IPS-18a (cell line): Measurements from ENCODE around the gene ABO.
"Not testable (repeated sequence)": the region's sequence is repeated elsewhere in the genome, so short reads cannot be mapped to it uniquely, and the experiment has no call there.

Experiments used
- H3K27ac ChIP-seq: one replicate; pipeline ENCODE4 v1.5.1; 2013; ENCODE audit warnings: low read length
- H3K27me3 ChIP-seq: one replicate; pipeline ENCODE4 v1.6.1; 2013; ENCODE audit warnings: mild to moderate bottlenecking, low read length; ENCODE audit not compliant: control insufficient read depth, insufficient read depth
- H3K36me3 ChIP-seq: one replicate; pipeline ENCODE4 v1.6.1; 2013; ENCODE audit warnings: low read depth, low read length; ENCODE audit not compliant: control insufficient read depth
- H3K4me1 ChIP-seq: one replicate; pipeline ENCODE4 v1.6.1; 2013; ENCODE audit warnings: low read depth, low read length; ENCODE audit not compliant: control insufficient read depth
- H3K4me3 ChIP-seq: one replicate; pipeline ENCODE4 v1.5.1; 2013; ENCODE audit warnings: low read length
- H3K9ac ChIP-seq: one replicate; pipeline ENCODE4 v1.6.1; 2013; ENCODE audit warnings: mild to moderate bottlenecking, low read length, moderate library complexity
- H3K9me3 ChIP-seq: one replicate; pipeline ENCODE4 v1.6.1; 2013; ENCODE audit warnings: low read depth, low read length; ENCODE audit not compliant: control insufficient read depth

Gene ABO

DNA sequence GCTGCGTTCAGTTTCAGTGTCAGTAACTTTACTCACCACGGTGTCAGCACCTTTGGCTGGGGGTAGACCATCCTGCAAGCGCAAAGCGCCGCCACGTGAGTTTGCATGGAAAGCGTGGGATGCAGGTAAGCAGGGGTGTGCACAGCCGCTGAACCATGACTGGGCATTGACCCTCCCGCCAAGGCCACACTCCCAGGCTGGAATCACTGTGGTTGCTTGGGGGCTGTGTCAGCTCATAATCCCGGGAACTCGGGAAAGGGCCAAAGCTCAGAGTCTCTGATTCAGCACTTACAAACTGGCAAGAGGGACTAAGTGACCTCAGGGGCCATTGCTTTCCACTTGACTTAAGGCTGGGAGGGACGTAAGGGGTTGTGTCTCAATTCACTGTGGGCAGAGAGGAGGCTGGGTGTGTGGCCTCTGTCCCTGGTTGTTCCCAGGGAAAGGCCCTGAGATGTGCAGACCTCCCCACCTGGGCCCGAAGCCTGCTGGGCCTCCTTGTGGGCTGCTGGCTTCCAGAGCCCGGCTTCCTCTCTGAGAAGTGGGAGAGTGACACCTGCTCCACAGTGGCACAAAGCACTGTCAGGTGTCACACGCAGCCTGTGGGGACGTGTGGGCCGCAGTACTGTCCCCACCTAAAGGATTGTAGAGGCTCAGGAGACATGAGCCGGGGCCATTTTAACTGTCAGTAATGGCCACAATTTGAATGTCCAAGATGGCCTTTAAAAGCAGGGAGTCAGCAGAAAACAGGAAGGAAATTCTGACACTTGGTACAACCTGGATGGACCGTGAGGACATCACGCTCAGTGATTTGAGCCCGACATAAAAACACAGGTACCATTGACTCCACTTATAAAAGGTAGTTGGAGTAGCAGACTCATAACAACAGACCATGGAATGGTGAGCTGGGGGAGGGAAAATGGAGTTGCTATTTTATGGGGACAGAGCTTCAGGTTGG, 16.7 kb downstream of the ABO start:
- Histone ChIP-seq H3K4me3 (no peak overlapping the region), H3K27me3 (no peaks in the 10 kb centered on the region), H3K9me3 (no peaks in the 10 kb centered on the region), H3K27ac (no peak overlapping the region), H3K9ac (no peak overlapping the region), H3K4me1 (peaks cover 6% of the 10 kb centered on the region), H3K36me3 (no peaks in the 10 kb centered on the region)

DNA sequence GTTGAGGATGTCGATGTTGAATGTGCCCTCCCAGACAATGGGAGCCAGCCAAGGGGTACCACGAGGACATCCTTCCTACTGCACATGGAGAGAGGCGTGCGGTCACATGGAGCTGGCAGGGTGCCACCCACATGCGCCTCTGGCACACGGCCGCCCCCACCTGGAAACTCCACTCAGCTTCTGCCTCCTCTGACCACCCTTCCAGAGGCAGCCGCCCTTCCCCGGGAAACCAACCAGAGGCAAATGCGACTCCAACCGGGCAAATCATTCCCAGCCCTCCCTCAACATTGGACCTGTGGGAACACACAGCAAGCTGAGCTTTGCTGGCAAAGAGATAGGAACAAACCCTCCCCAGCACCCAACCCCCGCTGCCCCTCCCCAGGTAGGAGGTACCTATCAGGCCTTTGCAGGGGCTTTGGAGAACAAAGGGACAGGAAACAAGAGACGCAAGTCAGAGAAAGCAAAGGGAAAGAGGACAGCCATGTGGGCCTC, 17.5 kb downstream of the ABO start:
- no peaks in the 10 kb centered on the region for H3K36me3 ChIP-seq
- peaks cover 6% of the 10 kb centered on the region for H3K4me1 ChIP-seq
- no peak overlapping the region for H3K27ac ChIP-seq
- no peak overlapping the region for H3K9ac ChIP-seq
- no peaks in the 10 kb centered on the region for H3K27me3 ChIP-seq
- no peaks in the 10 kb centered on the region for H3K9me3 ChIP-seq
- H3K4me3 ChIP-seq: no peak overlapping the region

DNA sequence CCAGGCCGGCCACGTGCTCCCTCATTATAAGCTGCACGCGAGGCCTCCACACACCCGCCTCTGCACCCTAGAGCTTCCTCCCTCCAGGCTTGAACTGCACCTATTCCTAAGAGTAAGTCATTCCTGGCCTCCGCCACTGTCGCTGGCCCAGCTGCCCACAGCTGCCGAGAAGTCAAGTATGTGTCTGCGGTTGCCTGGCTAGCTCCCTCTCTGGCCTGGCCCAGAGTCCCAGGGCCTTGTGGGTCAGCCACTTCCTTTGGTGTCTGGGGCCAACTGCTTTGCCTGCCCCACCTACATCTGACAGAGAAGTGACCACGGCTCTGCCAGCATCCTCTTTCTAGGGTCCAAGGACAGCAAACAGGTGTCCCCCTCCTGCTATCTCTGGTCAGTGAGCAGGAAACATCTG, 18.3 kb downstream of the ABO start:
- Histone ChIP-seq H3K4me1 (peaks cover 6% of the 10 kb centered on the region), H3K36me3 (no peaks in the 10 kb centered on the region)

DNA sequence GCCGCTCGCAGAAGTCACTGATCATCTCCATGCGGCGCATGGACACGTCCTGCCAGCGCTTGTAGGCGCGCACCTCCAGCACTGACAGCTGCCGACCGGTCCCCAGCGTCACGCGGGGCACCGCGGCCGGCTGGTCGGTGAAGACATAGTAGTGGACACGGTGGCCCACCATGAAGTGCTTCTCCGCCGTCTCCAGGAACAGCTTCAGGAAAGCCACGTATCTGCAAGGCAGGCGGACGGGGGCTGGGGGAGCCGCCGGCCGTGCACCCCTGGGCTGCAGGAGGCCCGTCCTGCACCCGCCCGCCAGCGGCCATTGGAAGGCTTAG, 18.9 kb downstream of the ABO start:
- Histone ChIP-seq H3K4me3 (no peak overlapping the region), H3K4me1 (peaks cover 6% of the 10 kb centered on the region), H3K36me3 (no peaks in the 10 kb centered on the region), H3K9ac (no peak overlapping the region), H3K27me3 (no peaks in the 10 kb centered on the region), H3K27ac (no peak overlapping the region), H3K9me3 (no peaks in the 10 kb centered on the region)

More for the DNA sequence above, 18.3 kb downstream of the ABO start:
- Histone ChIP-seq H3K9me3 (no peaks in the 10 kb centered on the region), H3K4me3 (no peak overlapping the region), H3K9ac (no peak overlapping the region), H3K27ac (no peak overlapping the region), H3K27me3 (no peaks in the 10 kb centered on the region)

DNA sequence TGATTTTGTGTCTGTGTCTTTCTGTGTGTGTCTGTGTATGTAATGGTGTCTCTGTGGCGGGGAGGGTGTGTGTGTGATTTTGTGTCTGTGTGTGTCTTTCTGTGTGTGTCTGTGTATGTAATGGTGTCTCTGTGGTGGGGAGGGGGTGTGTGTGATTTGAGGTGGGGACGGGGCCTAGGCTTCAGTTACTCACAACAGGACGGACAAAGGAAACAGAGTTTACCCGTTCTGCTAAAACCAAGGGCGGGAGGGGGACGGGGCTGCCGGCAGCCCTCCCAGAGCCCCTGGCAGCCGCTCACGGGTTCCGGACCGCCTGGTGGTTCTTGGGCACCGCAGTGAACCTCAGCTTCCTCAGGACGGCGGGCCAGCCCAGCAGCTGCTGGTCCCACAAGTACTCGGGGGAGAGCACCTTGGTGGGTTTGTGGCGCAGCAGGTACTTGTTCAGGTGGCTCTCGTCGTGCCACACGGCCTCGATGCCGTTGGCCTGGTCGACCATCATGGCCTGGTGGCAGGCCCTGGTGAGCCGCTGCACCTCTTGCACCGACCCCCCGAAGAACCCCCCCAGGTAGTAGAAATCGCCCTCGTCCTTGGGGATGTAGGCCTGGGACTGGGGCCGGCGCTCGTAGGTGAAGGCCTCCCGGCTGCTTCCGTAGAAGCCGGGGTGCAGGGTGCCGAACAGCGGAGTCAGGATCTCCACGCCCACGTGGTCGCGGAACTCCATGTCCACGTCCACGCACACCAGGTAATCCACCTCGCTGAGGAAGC, 19.4 kb downstream of the ABO start:
- H3K9me3 ChIP-seq: no peaks in the 10 kb centered on the region
- H3K4me3 ChIP-seq: no peak overlapping the region
- no peak overlapping the region for H3K27ac ChIP-seq
- H3K27me3 ChIP-seq: no peaks in the 10 kb centered on the region
- no peak overlapping the region for H3K9ac ChIP-seq
- peaks cover 6% of the 10 kb centered on the region for H3K4me1 ChIP-seq
- H3K36me3 ChIP-seq: no peaks in the 10 kb centered on the region

DNA sequence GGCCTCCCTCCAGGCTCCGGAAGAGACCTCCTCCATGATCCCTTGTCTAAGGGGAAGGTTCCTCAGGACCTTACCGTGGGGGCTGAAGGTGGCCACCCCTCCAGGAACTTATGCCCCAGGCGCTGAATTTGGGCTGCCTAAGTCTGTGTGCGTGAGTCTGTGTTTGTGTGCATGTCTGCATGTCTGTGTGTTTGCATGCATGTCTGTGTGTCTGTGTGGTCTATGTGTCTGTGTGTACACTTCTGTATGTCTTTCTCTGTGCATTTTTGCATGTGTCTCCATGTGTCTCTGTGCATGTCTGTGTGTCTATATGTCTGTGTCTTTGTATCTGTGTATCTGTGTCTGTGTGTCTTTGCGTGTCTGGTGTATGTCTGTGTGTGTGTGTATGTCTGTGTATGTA, 20.5 kb downstream of the ABO start:
- Histone ChIP-seq H3K9ac (no peak overlapping the region), H3K27me3 (no peaks in the 10 kb centered on the region), H3K9me3 (no peaks in the 10 kb centered on the region), H3K36me3 (no peaks in the 10 kb centered on the region), H3K27ac (no peak overlapping the region), H3K4me3 (no peak overlapping the region), H3K4me1 (peaks cover 6% of the 10 kb centered on the region)

DNA sequence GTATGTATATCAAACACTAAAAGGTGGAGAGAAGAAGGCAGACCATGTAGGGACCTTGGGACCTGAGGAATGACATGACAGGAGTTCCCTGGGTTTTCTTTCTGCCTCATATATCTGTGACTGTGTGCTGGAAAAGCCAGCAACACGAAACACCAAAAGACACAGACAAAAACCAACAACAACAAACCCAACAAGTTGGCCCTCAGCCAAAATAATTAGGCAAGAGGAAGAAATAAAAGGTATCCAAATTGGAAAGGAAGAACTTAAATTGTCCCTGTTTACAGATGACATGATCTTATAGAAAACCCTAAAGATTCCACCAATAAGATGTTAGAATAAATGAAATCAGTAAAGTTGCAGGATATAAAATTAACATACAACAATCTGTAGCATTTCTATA, 21.7 kb downstream of the ABO start:
- Histone ChIP-seq H3K27ac (no peak overlapping the region), H3K27me3 (no peaks in the 10 kb centered on the region), H3K4me3 (no peak overlapping the region), H3K4me1 (peaks cover 6% of the 10 kb centered on the region), H3K36me3 (no peaks in the 10 kb centered on the region), H3K9ac (no peak overlapping the region), H3K9me3 (no peaks in the 10 kb centered on the region)

DNA sequence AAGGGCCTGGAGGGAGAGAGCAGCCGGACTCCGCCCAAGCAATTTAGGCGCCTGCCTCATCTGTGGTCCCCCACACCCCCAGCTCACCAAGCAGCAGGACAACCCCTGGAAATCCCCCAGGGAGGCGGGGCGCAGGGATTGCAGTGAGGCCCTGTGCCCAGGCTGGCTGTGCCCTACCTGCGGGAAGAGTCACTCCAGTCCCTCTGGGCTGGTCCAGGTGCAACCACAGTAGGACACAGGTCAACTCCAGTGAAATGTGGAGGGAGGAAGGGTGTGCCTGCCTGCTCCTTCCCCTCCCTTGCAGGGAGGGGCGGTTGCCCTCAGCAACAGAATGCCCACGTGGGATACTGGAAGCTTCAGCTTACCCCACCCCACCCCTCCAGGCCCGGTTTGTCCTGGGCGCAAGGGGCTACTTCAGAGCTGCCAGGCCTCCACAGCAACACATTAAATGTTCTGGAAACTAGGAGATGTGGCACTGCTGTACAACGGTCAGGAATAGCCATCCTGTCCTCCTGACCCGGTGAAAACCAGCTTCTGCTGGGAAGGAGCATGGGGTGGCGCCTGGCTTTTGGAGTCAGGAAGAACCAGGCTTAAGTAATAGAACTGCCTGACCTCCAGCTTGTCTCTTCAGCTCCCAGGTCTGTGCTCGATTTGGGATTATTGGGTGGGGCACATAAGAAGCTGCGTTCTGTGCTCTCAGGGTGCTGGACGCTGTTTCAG, 22.5 kb downstream of the ABO start:
- Histone ChIP-seq H3K4me3 (no peak overlapping the region), H3K9ac (no peak overlapping the region), H3K36me3 (no peaks in the 10 kb centered on the region), H3K27me3 (no peaks in the 10 kb centered on the region), H3K27ac (no peak overlapping the region), H3K9me3 (no peaks in the 10 kb centered on the region), H3K4me1 (no peaks in the 10 kb centered on the region)

DNA sequence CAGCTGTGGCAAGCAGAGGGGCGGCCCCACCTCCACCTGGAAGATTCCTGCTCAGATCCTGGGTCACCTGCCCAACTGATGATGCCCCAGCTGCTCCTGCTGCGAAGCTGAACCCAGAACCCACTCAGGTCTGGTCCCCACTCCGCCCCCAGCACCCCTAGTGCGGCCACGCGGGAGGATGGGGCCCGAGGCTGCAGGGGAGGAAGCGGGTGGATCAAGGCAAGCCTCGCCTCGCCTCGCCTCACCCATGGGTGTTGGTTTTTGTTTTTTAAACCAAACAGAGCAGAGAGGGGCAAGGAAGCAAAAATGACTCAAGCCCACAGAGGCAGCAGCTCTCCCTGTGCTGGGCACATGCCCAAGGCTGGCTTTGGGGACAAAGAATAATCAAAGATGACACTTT, 23.2 kb downstream of the ABO start:
- Histone ChIP-seq H3K27me3 (no peaks in the 10 kb centered on the region), H3K9ac (no peak overlapping the region), H3K4me3 (no peak overlapping the region), H3K36me3 (no peaks in the 10 kb centered on the region), H3K4me1 (no peaks in the 10 kb centered on the region), H3K27ac (no peak overlapping the region), H3K9me3 (no peaks in the 10 kb centered on the region)

DNA sequence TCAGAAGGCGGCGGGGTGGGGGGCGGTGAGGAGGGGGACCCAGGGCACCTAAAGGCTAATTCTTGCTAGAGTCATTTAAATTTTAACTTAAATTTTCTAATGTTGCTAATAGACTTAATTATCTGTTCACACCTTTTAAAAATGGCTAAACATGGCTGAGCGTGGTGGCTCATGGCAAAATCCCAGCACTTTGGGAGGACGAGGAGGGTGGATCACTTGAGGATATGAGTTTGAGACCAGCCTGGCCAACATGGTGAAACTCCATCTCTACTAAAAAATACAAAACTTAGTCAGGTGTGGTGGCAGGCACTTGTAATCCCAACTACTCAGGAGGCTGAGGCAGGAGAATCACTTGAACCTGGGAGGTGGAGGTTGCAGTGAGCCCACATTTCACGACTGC, 23.8 kb downstream of the ABO start:
- not testable (repeated sequence) for H3K4me1 ChIP-seq, H3K36me3 ChIP-seq, H3K4me3 ChIP-seq, H3K27ac ChIP-seq, H3K27me3 ChIP-seq, H3K9ac ChIP-seq, H3K9me3 ChIP-seq

DNA sequence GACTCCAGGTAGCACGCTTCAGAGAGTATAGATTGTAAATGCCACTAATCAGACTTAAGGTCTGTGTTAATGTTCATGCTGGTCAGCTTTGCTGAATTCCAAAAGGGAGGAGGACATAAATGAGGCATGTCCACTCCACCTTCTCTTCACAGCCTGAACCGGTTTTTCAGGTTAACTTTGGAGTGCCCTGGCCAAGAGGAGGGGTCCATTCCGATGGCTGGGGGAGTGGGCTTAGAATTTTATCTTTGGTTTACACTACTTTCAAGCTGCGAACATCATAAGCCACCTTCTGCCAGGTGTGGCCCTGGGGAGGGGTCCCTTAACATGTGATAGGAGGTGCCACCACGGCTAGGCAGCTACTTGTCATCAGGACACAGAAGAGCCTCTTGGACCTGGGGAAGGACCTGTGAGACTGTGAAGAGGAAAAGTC, 24.2 kb downstream of the ABO start:
- Histone ChIP-seq H3K36me3 (no peaks in the 10 kb centered on the region), H3K4me1 (no peaks in the 10 kb centered on the region), H3K9ac (no peak overlapping the region), H3K27ac (no peak overlapping the region), H3K4me3 (no peak overlapping the region), H3K27me3 (no peaks in the 10 kb centered on the region), H3K9me3 (no peaks in the 10 kb centered on the region)
